Tibial nerve (tissue), 3 donors: Measurements from ENCODE around the gene NME7.

ENCODE experiments used
- POLR2A ChIP-seq, 2 donors: fragments of 450-650 bp; IDR thresholded peaks; one replicate each; pipeline ENCODE4 v1.6.1; 2017; ENCODE audit warnings: antibody characterized with exemption in 2 of 2, mild to moderate bottlenecking in 2 of 2, moderate library complexity in 2 of 2
- TF ChIP-seq, protein P1 (sequence below), 5 experiments: fragments of 200-600 bp in 3 of 5; fragments of 450-650 bp in 2 of 5; sonication (generic) in 3 of 5; IDR thresholded peaks; one replicate each; pipeline ENCODE4 v1.5.1; 2016 to 2019; ENCODE audit warnings: antibody characterized with exemption in 5 of 5, mild to moderate bottlenecking in 3 of 5, moderate library complexity in 2 of 5

GRCh38 chr1:169094897-169095569 lies 272.6 kb downstream of the NME7 start:
- no peak for TF ChIP-seq POLR2A (IDR thresholded peaks at IDR 0.05)
- TF ChIP-seq, protein P1, sequence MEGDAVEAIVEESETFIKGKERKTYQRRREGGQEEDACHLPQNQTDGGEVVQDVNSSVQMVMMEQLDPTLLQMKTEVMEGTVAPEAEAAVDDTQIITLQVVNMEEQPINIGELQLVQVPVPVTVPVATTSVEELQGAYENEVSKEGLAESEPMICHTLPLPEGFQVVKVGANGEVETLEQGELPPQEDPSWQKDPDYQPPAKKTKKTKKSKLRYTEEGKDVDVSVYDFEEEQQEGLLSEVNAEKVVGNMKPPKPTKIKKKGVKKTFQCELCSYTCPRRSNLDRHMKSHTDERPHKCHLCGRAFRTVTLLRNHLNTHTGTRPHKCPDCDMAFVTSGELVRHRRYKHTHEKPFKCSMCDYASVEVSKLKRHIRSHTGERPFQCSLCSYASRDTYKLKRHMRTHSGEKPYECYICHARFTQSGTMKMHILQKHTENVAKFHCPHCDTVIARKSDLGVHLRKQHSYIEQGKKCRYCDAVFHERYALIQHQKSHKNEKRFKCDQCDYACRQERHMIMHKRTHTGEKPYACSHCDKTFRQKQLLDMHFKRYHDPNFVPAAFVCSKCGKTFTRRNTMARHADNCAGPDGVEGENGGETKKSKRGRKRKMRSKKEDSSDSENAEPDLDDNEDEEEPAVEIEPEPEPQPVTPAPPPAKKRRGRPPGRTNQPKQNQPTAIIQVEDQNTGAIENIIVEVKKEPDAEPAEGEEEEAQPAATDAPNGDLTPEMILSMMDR (IDR thresholded peaks at IDR 0.05), result no peak
